H1 (cell line): Measurements from ENCODE around the gene RPL21. TPM values are rescaled to one million over a fixed set of nuclear protein-coding genes. Genes with fewer than 3 reads are reported as not detected.

Experiments
- ATF3 ChIP-seq: IDR thresholded peaks from 2 replicates; pipeline ENCODE4 v1.6.1; 2011; ENCODE audit warnings: low read depth, mild to moderate bottlenecking, low read length; ENCODE audit not compliant: insufficient read depth
- CTBP2 ChIP-seq: IDR thresholded peaks from 2 replicates; pipeline ENCODE4 v1.7.0; 2011; ENCODE audit warnings: borderline replicate concordance, mild to moderate bottlenecking, moderate library complexity, mixed read lengths, low read length; ENCODE audit not compliant: insufficient read depth, insufficient read length
- E2F6 ChIP-seq: IDR thresholded peaks from 2 replicates; pipeline ENCODE4 v1.6.1; 2012; ENCODE audit warnings: inconsistent platforms
- KDM1A ChIP-seq: fragments of 200-600, 300-600 bp; sonication (generic); IDR thresholded peaks from 2 replicates; pipeline ENCODE4 v1.7.1; 2016; ENCODE audit warnings: mild to moderate bottlenecking, low read length, borderline replicate concordance
- RAD21 ChIP-seq, 2 experiments: IDR thresholded peaks in 1 of 2; conservative IDR thresholded peaks in 1 of 2; 2 replicates each; pipeline ENCODE4 v1.6.1; 2011; ENCODE audit warnings: low read depth in 2 of 2, low read length in 2 of 2, improper control_type of control experiment in 1 of 2, inconsistent platforms in 1 of 2, mild to moderate bottlenecking in 1 of 2, moderate library complexity in 1 of 2
- polyA plus RNA-seq, 7 experiments: library from polyadenylated mRNA; depleted of rRNA in 3 of 7; stranded (reverse) in 5 of 7; unstranded in 2 of 7; fragments of >200 nt in 5 of 7; fragments of 200-250 nt in 2 of 7; gene quantifications; 1 replicate in 5 of 7; 2 replicates in 1 of 7; 4 replicates in 1 of 7; pipeline versions ENCODE4 v1.2.1 to v1.2.3, GENCODE V29; 2011 to 2013; ENCODE audit warnings: missing spikeins in 2 of 7, mixed read lengths in 2 of 7
- total RNA-seq: library from RNA; stranded (reverse); fragmentation: NEBNext Ultra II Directional; extraction: Animal tissue kit (Norgen Biotek cat#: 25700); gene quantifications from 2 replicates; pipeline ENCODE4 v1.2.1, GENCODE V29; 2021

RPL21 gene
- total and polyA plus RNA-seq, 2 of the 8 experiments (the other 6 are each of a cell fraction or from before 2014, with no cell fraction given): 624 to 1,283 TPM

DNA sequence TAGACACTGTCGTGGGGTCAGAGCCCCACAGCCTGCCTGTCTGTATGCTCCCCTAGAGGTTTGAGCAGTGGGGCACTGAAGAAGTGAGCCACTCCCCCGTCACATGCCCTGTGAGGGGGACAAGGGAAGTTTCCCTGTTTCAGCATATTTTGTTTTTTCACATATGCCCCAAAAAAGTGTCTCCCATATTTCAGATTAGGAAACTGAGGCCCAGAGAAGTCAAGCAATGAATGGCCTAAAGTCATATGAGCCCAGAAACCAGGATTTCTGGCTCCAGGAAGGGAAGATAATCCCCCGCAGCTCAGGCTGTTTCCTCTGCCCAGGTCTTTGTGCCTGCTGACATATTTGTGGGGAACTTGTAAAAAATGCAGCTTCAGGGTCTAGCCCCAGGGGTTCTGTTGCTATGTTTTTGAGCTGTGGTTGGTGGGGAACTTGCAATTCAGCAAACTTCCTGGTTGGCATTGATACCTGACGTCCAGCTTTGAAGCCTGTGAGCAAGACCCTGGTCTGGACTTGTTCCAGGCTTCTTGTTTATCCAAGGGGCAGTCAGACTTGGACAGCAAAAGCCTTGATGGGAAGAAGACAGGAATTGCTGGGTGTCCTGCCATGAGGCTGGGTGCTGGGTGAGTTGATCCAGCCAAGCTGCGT is 28.8 kb downstream of the RPL21 start (continued):
- no peak for TF ChIP-seq ATF3
- TF ChIP-seq RAD21 (IDR thresholded peaks at IDR 0.05 in 1 of 2, conservative IDR thresholded peaks at IDR 0.05 in 1 of 2; ENCODE audit: low read depth in 2 of 2, low read length in 2 of 2): no peak
- no peak for TF ChIP-seq KDM1A
- no peak for TF ChIP-seq E2F6
- no peak for TF ChIP-seq CTBP2
